HG02678 (cell line): Measurements from ENCODE around the gene DOCK3.
"Not testable (repeated sequence)": the region's sequence is repeated elsewhere in the genome, so short reads cannot be mapped to it uniquely, and the experiment has no call there.

ENCODE experiments used
- ATAC-seq: cut with Tn5 transposase; IDR thresholded peaks from one replicate; pipeline ENCODE4 v1.9.1; 2021; ENCODE audit warnings: mild to moderate bottlenecking, moderate library complexity; ENCODE audit not compliant: unreplicated experiment

DOCK3 gene

DNA sequence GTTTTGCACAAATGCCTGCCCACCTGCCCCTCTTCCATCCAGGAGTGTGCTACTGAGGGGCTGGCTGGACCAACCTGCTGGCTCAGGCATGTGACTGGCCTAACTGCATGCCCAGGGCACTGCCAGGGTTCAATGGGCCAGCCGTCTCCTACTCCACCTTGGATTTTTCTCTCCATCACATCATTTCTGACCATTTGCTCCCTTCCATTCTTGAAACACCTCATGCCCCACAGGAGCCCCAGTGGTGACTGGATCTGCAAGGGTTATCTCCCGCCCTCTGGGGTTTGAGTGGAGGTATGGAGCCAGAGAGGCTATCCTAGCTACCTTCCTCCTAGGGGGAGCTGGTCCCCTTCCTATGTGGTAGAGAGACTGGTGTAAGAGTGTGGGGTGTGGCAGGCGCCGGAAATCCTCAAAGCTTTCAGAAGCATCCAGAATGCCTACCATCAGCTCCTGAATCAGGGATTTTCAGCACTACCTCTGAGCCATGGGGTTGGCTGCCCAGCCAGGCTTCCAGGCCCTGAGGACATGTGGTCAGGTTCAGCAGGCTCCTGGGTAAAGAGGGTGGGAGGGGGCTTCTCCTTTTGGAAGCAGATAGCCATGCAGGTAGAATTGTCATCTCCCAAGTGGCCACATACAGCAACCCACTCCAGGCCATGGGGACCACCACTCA lies 707.5 kb downstream of the DOCK3 start:
- no peak for ATAC-seq

DNA sequence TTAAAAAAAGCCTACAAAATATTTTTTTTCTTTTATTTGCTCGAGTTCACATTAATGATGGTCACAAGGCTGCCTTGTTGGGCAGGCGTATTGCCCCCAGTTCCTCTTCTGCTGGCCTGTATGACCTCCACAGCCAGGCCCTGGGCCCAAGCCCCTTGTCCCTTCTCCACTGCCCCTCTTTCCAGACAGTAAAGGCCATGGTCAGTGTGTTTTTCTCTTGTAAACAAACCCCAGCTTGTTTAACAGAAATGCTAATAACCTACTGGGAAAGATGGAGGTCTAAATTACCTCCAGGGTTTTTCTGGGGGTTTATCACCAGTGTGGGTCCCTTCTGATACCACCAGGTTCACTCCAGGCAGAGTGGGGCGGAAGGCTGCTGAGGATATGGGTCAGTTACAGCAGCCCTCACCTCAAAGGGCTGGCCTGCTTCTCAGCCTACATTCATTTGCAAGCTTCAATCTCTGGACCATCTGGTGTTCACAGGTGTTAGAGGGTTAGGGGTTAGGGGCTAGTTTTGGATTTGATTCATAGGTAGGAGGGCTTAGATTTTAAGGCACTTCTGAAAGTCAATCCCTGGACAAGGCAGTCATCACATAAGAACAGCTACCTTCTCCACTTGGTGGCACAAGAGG lies 708.3 kb downstream of the DOCK3 start:
- ATAC-seq: no peak

DNA sequence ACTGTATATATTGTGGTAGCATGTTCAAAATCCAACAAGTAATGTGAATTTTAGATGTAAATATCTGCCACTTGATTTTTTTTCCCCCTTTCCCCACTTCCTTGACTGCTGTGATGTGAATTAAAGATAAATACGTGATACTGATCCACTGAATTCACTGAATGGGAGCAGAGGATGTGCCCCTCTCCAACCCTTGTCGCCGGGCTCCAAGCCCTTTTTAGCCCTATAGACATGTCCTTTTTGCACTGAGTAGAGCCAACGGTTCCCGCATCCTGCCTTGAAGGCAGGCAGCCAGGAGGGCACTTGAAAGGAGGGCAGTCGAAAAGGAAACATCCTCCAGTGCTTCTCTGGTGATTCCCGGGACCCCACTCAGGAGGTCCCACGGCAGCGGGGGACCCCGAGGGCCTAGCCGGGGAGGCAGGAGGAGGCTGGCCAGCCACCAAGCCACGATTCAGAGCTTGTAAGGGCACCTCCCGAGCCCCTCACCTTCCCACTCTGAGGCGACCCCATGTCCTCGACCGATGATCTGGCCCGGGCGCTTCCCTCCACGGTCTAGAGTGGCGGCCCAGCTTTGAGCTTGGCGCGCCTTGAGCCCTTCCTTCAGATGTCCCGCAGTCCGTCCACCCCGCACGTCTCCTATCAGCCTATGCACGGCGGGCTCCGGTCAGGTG lies 709.5 kb downstream of the DOCK3 start:
- peak; percentile 6 for ATAC-seq

DNA sequence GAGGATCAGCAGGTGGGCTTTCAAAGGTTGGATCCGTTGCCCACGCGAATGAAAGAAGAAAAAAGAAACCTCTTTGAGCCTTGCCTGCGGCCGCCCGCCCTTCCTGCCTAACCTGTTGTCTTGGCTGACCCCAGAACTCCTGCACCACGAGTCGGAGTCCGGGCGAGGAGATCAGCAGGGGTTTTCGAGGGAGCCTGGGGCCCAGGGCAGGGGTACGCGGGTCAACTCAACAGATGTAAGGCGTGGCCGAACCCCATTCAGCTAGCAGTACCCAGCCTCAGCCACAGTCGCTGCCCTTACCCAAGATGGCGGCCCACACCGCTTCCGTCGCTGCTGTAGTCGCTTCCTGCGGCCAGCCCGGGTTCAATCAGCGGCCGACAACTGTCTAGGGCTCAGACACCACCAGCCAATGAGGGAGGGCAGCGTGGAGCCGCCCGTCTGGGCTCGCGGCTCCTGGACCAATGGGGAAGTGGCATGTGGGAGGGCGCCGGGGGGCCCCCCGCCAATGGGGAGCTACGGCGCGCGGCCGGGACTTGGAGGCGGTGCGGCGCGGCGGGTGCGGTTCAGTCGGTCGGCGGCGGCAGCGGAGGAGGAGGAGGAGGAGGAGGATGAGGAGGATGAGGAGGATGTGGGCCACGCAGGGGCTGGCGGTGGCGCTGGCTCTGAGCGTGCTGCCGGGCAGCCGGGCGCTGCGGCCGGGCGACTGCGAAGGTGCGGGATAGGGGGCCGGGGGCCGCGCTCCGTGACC lies 710.2 kb downstream of the DOCK3 start, which contains the start of gene MANF:
Gene MANF (plus strand): TSS at position 566 of the 748 bp plus-strand sequence. CDS start 52 bp downstream, at position 618.
- ATAC-seq: peak; percentile 98

DNA sequence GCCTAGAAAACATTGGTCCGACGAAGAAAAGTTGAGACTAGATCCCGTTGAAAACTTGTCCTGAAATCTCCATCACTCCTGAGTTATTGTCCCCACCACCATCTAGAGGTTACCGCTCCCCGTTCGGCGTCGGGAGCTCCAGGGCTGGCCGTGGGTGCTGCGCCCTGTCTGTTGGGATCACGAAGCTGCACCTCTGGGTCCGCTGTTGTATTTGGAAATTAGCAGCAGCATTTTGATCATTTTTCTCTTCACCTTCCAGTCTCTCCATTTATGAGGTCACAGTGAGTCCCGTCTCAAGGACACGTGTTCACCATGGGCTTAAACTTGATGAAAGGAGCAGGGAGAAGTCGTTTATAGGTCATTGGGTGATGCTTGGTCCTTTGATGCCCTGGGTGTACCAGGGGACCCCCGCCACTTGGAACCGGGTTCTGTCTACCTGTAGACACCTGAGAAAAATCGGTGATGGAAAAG lies 710.9 kb downstream of the DOCK3 start:
- ATAC-seq: no peak

DNA sequence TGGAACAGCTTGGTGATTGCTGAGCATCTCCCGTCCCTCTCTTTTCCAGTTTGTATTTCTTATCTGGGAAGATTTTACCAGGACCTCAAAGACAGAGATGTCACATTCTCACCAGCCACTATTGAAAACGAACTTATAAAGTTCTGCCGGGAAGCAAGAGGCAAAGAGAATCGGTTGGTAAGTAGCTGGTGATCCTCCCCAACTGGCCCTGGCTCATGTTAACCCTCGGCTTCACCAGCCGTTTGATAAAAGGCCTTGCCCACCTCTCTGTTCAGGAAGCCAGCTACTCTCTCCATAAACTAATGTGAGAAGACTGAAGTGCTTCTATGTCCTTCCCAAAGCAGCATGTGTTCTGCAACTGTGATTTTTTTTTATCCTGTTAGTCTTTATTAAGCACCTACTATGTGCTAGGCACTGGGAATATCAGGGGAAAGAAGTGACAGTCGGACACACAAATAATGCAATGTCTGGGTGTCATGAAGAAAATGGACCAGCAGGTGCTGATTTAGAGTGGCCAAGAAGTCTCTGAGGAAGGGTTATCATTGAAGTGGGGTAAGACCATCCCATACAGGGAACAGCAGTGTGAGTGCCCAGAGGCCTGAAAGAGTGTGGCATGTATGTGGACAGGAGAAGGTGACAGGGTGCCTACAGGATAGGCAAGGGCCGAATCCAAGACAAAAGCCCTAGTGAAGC lies 711.6 kb downstream of the DOCK3 start:
- no peak for ATAC-seq

DNA sequence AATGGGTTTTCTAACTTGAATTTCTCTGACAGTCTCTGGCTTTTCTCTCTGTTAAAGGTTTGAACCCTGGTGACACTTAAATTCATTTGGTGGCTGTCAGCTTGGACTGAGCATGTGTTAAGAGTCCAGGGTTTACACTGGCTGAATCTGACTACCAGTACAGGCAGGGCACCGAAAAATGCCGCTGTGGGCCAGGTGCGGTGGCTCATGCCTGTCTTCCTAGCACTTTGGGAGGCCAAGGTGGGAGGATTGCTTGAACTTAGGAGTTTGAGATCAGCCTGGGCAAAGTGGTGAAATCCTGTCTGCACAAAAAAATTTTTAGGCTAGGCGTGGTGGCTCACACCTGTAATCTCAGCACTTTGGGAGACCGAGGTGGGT lies 712.1 kb downstream of the DOCK3 start:
- ATAC-seq: no peak

DNA sequence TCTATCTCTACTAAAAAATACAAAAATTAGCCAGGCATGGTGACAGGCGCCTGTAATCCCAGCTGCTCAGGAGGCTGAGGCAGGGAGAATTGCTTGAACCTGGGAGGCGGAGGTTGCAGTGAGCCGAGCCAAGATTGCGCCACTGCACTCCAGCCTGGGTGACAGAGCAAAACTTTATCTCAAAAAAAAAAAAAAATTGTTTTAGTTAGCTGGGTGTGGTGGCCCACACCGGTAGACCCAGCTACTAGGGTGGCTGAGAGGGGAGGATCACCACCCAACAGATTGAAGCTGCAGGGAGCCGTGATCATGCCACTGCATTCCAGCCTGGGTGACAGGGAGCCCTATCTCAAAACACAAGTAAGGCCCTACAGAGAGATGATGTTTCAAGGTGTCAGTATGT lies 712.6 kb downstream of the DOCK3 start:
- ATAC-seq: not testable (repeated sequence)

DNA sequence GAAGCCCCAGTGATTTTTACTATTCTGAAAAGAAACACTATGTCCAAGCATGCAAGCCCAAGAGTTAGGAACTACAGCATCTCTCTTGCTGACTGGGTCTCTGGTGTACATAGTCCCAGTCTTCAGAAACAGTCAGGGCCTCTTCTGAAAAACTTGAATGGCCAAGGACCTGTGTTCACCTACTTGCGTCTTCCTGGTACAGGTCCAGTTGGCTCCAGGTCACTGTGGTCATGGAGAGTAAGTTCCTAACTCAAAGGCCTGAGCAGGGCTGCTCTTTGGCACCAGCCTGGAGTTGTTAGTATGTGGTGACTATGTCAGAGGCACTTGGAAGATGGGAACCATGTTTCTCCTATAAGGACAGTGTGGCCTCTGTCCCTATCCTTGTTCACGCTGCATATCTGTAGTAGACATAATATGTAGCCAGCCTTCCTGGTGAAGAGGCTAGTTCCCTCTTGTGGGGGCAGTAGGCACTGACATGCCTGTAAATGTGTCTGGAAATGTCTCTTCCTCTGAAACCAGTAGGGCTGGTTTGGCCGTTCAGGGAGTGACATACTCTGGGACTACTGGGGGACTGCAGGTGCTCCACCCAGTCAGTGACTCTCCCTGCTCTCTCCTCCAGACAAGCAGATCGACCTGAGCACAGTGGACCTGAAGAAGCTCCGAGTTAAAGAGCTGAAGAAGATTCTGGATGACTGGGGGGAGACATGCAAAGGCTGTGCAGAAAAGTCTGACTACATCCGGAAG lies 713.7 kb downstream of the DOCK3 start:
- no peak for ATAC-seq

DNA sequence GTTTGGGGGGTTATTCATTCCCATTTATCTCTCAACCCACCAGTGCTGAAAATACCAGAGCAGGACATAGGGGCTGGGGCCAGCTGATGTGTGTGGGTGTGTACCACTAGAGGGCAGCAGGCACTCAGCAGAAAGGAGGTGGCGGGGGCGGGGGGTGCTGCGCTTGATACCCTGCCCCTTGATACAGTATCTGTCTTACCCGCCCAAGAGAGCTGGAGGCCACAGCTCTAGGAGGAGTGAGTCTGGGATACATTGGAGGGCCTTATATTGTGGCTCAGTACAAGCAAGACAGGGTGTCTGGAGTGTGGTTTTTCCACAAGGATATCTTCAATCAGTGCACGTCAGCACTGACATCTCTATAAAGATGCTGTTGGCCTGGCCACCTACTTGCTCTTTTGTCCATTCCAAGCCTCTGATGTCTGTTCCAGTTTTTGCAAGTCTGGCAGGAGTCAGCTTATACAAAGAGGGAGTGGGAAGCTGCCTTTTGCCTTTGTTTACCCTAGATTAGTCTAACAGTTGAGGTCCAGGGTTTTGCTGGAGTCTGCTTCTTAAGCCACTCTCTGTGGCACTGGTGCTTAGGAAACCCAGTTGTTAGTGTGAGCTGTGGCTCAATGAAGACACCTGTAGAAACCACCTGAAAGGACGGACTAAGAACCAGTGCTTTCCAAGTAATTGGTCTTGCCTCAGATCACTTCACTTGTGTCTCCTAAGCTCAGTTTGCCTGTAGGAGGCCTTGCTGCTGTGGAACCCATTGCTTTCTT lies 714.9 kb downstream of the DOCK3 start:
- ATAC-seq: no peak

DNA sequence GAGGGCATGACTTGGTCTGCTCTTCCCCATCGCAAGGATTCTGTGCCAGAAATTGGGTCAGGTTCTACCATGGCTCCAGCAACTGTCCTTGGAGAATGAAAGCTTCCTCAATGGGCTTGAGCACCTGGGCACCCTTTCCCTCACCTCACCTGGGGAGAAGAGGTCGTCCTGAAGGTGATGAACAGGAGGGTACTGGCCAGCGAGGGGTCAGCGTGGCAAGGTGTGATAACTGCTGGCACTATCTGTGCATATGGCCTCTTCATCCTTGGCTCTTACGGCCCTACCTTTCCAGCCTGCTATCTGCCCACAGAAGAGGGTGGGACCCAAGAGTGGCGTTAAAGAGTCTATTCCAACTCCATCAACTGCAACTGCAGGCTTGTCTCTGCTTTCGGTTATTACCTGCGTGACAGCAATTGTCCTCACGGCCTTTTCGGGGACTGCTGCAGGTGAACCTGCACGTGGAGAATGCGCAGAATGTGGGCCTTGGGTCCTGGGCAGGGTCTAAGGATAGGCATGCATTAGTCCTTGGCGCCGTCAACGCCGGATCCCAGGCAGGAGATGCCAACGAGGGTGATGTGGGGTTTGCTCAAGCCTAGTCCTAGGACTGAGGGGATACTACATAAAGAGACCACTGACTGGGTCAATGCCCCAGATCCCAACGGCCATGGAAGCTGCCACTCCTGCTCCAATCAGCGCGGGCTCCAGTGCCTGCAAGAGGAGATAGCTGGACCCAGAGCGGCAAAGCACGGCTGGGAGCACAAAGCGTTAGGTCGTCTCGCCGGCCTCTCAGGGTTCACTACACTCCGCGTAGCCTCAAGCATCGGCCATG lies 715.7 kb downstream of the DOCK3 start:
- peak; percentile 2 for ATAC-seq

DNA sequence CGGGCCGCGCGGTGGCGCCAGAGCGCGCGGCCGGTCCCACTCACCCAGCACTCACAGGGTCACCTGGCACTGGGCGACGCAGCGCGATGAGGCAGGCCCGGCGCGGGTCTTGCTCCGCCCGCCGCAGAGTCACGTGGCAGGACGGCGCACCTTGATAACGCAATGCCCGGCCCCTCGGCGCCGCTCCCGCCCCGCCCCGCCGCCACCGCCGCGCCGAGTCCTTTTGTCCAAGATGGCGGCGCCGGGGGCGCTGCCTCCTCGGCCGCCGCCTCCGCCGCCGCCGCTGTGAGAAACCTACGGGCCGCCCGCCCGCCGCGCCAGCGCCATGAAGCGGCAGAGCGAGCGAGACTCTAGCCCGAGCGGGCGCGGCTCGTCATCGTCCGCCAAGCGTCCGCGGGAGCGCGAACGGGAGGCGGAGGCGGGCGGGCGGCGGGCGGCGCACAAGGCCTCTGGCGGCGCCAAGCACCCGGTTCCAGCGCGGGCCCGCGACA lies 716.4 kb downstream of the DOCK3 start, which contains the start of gene RBM15B:
Gene RBM15B (plus strand): TSS at position 211 of the 491 bp plus-strand sequence. CDS start 115 bp downstream, at position 326.
- ATAC-seq: peak; percentile 91

DNA sequence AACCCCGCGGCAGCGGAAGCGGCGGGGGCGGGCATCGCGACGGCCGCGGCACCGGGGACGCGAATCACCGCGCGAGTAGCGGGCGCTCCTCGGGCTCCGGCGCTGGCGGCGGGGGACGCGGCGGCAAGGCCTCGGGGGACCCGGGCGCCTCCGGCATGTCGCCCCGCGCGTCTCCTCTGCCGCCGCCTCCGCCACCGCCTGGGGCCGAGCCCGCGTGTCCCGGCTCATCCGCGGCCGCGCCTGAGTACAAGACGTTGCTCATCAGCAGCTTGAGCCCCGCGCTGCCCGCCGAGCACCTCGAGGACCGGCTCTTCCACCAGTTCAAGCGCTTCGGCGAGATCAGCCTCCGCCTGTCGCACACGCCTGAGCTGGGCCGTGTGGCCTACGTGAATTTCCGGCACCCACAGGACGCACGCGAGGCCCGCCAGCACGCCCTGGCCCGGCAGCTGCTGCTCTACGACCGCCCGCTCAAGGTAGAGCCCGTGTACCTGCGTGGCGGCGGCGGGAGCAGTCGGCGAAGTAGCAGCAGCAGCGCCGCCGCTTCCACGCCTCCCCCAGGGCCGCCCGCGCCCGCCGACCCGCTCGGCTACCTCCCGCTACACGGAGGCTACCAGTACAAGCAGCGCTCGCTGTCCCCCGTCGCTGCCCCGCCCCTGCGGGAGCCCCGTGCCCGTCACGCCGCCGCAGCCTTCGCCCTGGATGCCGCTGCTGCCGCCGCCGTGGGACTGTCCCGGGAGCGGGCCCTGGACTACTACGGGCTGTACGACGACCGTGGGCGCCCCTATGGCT lies 717.0 kb downstream of the DOCK3 start:
- ATAC-seq: peak; percentile 11

DNA sequence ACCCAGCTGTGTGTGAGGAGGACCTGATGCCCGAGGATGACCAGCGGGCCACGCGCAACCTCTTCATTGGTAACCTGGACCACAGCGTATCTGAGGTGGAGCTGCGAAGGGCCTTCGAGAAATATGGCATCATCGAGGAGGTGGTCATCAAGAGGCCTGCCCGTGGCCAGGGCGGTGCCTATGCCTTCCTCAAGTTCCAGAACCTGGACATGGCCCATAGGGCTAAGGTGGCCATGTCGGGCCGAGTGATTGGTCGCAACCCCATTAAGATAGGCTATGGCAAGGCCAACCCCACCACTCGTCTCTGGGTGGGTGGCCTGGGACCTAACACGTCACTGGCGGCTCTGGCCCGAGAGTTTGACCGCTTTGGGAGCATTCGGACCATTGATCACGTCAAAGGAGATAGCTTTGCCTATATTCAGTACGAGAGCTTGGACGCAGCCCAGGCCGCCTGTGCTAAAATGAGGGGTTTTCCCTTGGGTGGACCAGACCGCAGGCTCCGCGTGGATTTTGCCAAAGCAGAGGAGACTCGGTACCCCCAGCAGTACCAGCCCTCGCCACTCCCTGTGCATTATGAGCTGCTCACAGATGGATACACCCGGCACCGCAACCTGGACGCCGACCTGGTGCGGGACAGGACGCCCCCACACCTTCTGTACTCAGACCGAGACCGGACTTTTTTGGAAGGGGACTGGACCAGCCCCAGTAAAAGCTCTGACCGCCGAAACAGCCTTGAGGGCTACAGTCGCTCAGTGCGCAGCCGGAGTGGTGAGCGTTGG lies 717.8 kb downstream of the DOCK3 start:
- no peak for ATAC-seq

DNA sequence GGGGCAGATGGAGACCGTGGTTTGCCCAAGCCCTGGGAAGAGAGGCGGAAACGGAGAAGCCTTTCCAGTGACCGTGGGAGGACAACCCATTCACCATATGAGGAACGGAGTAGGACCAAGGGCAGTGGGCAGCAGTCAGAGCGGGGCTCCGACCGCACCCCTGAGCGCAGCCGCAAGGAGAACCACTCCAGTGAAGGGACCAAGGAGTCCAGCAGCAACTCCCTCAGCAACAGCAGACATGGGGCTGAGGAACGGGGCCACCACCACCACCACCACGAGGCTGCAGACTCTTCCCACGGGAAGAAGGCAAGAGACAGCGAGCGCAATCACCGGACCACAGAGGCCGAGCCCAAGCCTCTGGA lies 718.4 kb downstream of the DOCK3 start:
- ATAC-seq: no peak

DNA sequence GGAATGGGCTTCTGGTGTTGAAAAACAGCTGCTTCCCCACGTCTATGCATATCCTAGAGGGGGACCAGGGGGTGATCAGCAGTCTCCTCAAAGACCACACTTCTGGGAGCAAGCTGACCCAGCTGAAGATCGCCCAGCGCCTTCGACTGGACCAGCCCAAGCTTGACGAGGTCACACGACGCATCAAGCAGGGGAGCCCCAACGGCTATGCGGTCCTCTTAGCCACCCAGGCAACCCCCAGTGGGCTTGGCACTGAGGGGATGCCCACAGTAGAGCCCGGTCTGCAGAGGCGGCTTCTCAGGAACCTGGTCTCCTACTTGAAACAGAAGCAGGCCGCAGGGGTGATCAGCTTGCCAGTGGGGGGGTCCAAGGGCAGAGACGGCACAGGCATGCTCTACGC lies 718.8 kb downstream of the DOCK3 start:
- ATAC-seq: no peak

DNA sequence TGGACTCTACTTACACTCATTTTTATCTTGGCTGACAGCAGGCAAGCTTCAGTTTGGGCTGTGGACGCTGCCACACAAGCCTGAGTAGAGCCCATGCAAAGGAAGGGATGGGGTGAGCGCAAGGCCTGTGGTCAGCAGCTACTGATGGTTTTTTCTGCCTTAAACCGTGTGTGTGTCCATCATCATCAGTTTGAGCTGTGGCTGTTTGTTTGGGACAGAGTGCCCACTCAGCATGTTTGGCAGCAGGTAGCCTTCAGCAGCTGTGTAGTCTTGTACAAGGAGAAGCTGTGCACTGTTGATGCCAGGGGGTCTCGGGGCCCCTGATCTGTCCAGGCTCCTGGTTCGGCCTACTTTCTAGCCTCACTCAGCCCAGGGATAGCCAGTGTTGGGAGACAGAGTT lies 719.8 kb downstream of the DOCK3 start:
- ATAC-seq: no peak
